H1 (cell line): ENCODE measurements around the gene CELA2A.

Experiments used
- ASH2L ChIP-seq: fragments of 200-600, 300-600 bp; sonication (generic); IDR thresholded peaks from one replicate; pipeline ENCODE4 v1.7.1; 2017; ENCODE audit warnings: low read length
- CREB1 ChIP-seq: IDR thresholded peaks from 2 replicates; pipeline ENCODE4 v1.6.1; 2012; ENCODE audit warnings: inconsistent platforms
- CTCF ChIP-seq, 3 experiments: IDR thresholded peaks; 1 replicate in 2 of 3; 2 replicates in 1 of 3; pipeline versions ENCODE4 v1.5.1 to v1.6.1; 2011; ENCODE audit warnings: low read length in 3 of 3, mild to moderate bottlenecking in 3 of 3, inconsistent platforms in 2 of 3, low read depth in 1 of 3, moderate library complexity in 1 of 3; ENCODE audit not compliant: insufficient read depth in 1 of 3; ENCODE audit errors: control extremely low read depth in 1 of 3
- EZH2 ChIP-seq: fragments of 200-600 bp; sonication (generic); IDR thresholded peaks from 2 replicates; pipeline ENCODE4 v1.7.1; 2012; ENCODE audit warnings: low read depth, mild to moderate bottlenecking, moderate library complexity, low read length, inconsistent platforms; ENCODE audit not compliant: severe bottlenecking
- MAX ChIP-seq: IDR thresholded peaks from 2 replicates; pipeline ENCODE4 v1.6.1; 2012; ENCODE audit warnings: inconsistent platforms

GRCh38 chr1:15427280-15427666 lies 29.3 kb upstream of the CELA2A start:
- TF ChIP-seq CTCF (IDR thresholded peaks at IDR 0.05; ENCODE audit: control extremely low read depth in 1 of 3, insufficient read depth in 1 of 3, low read depth in 1 of 3, low read length in 3 of 3) (no peak), CREB1 (no peak), ASH2L (no peak), EZH2 (no peak), MAX (no peak)
